SK-N-SH (cell line): ENCODE data around the gene S1PR3. TPM values are rescaled to one million over a fixed set of nuclear protein-coding genes. Genes with fewer than 3 reads are reported as not detected.

Source experiments
- CTCF ChIA-PET: fragments of 300-600, 350-600 bp; formaldehyde crosslinking; extraction: SDS; loops from one replicate; lab custom pipeline; 2021; lab: Yijun Ruan, JAX
- POLR2A ChIA-PET: fragments of 350-600 bp; sonication (Branson Sonifier 250); formaldehyde crosslinking; extraction: SDS; loops from one replicate; lab custom pipeline; 2020; ENCODE audit warnings: antibody characterized with exemption, inconsistent platforms; lab: Yijun Ruan, JAX
- DNase-seq: peaks from one replicate; pipeline ENCODE4 v3.0.0; 2012
- H2AFZ ChIP-seq: fragments of 200-600 bp; sonication (generic); 2 replicates; pipeline ENCODE4 v1.8.1; 2016; ENCODE audit warnings: antibody characterized with exemption, mild to moderate bottlenecking, low read depth
- H3F3A ChIP-seq: fragments of 200-600 bp; sonication (generic); replicated peaks from 2 replicates; pipeline ENCODE3; 2016; ENCODE audit warnings: antibody characterized with exemption, mild to moderate bottlenecking; ENCODE audit not compliant: insufficient read depth
- H3K27ac ChIP-seq, 2 experiments: fragments of 200-500 bp in 1 of 2; fragments of 200-600 bp in 1 of 2; sonication (Bioruptor generic) in 1 of 2; sonication (generic), shearing (Covaris generic) in 1 of 2; 2 replicates each; pipeline versions ENCODE4 v1.5.1 to v1.6.1; 2014 to 2016; ENCODE audit warnings: low read depth in 2 of 2, inconsistent platforms in 1 of 2, low read length in 1 of 2, mild to moderate bottlenecking in 1 of 2, mixed read lengths in 1 of 2
- H3K27me3 ChIP-seq: fragments of 200-600 bp; sonication (generic), shearing (Covaris generic); 2 replicates; pipeline ENCODE4 v1.6.1; 2016; ENCODE audit warnings: mixed run types; ENCODE audit not compliant: insufficient read depth
- H3K36me3 ChIP-seq, 2 experiments: fragments of 200-500 bp in 1 of 2; fragments of 200-600 bp in 1 of 2; sonication (Bioruptor generic) in 1 of 2; sonication (generic) in 1 of 2; replicated peaks in 1 of 2; 2 replicates each; pipeline versions ENCODE3 to v1.5.1; 2014 to 2016; ENCODE audit warnings: low read length in 1 of 2, mild to moderate bottlenecking in 1 of 2; ENCODE audit not compliant: insufficient read depth in 2 of 2, control insufficient read depth in 1 of 2
- H3K4me1 ChIP-seq, 2 experiments: fragments of 200-500 bp in 1 of 2; fragments of 200-600 bp in 1 of 2; sonication (Bioruptor generic) in 1 of 2; sonication (generic), shearing (Covaris generic) in 1 of 2; 2 replicates each; pipeline versions ENCODE4 v1.5.1 to v1.6.1; 2014 to 2016; ENCODE audit warnings: low read depth in 1 of 2, low read length in 1 of 2, mixed run types in 1 of 2; ENCODE audit not compliant: insufficient read depth in 2 of 2, control insufficient read depth in 1 of 2
- H3K4me2 ChIP-seq: fragments of 200-600 bp; sonication (generic), shearing (Covaris generic); 2 replicates; pipeline ENCODE4 v1.6.1; 2017; ENCODE audit warnings: mixed run types
- H3K4me3 ChIP-seq, 2 experiments: fragments of 200-500 bp in 1 of 2; fragments of 200-600 bp in 1 of 2; sonication (Bioruptor generic) in 1 of 2; sonication (generic), shearing (Covaris generic) in 1 of 2; 2 replicates each; pipeline versions ENCODE4 v1.5.1 to v1.8.1; 2014 to 2016; ENCODE audit warnings: low read depth in 2 of 2, inconsistent platforms in 1 of 2, low read length in 1 of 2, mild to moderate bottlenecking in 1 of 2, mixed read lengths in 1 of 2, moderate library complexity in 1 of 2
- H3K79me2 ChIP-seq: fragments of 200-600 bp; sonication (generic); 2 replicates; pipeline ENCODE4 v1.8.1; 2017; ENCODE audit warnings: mild to moderate bottlenecking; ENCODE audit not compliant: insufficient read depth
- H3K9ac ChIP-seq: fragments of 200-600 bp; sonication (generic); 2 replicates; pipeline ENCODE4 v1.6.1; 2017; ENCODE audit warnings: mixed run types
- H3K9me2 ChIP-seq: fragments of 200-600 bp; sonication (generic); 2 replicates; pipeline ENCODE4 v1.6.1; 2017; ENCODE audit warnings: mixed run types
- H3K9me3 ChIP-seq: fragments of 200-600 bp; sonication (generic); 2 replicates; pipeline ENCODE4 v1.6.1; 2017; ENCODE audit warnings: mixed run types, mild to moderate bottlenecking, moderate library complexity
- H4K20me1 ChIP-seq: fragments of 200-600 bp; sonication (generic); 2 replicates; pipeline ENCODE4 v1.6.1; 2017; ENCODE audit warnings: mild to moderate bottlenecking, mixed run types; ENCODE audit not compliant: insufficient read depth
- EP300 ChIP-seq, 2 experiments: IDR thresholded peaks; 2 replicates each; pipeline versions ENCODE4 v1.4.0 to v1.6.1; 2012; ENCODE audit warnings: borderline replicate concordance in 1 of 2, low read depth in 1 of 2, low read length in 1 of 2
- EZH2phosphoT487 ChIP-seq: fragments of 200-600 bp; sonication (generic); IDR thresholded peaks from 2 replicates; pipeline ENCODE4 v1.6.1; 2017; ENCODE audit warnings: low read depth, mixed run types, mild to moderate bottlenecking, antibody characterized with exemption, moderate library complexity, borderline replicate concordance
- FOSL2 ChIP-seq: IDR thresholded peaks from 2 replicates; pipeline ENCODE4 v1.4.0; 2012; ENCODE audit warnings: low read depth, mild to moderate bottlenecking, moderate library complexity, borderline replicate concordance
- FOXJ3 ChIP-seq: sonication (generic); formaldehyde crosslinking; IDR thresholded peaks from 2 replicates; pipeline ENCODE4 v1.5.1; 2020; ENCODE audit warnings: mild to moderate bottlenecking, missing genetic modification reagents
- GABPA ChIP-seq: IDR thresholded peaks from 2 replicates; pipeline ENCODE4 v1.4.0; 2012; ENCODE audit warnings: low read depth, mild to moderate bottlenecking
- GATA2 ChIP-seq: sonication (generic); formaldehyde crosslinking; IDR thresholded peaks from 2 replicates; pipeline ENCODE4 v1.5.0; 2020; ENCODE audit warnings: mild to moderate bottlenecking, missing genetic modification reagents
- MEF2A ChIP-seq: IDR thresholded peaks from 2 replicates; pipeline ENCODE4 v1.4.0; 2012; ENCODE audit warnings: low read depth, borderline replicate concordance
- MXI1 ChIP-seq: IDR thresholded peaks from 2 replicates; pipeline ENCODE4 v1.6.1; 2012; ENCODE audit warnings: mild to moderate bottlenecking, low read depth, low read length, improper control_type of control experiment
- NFIC ChIP-seq: IDR thresholded peaks from 2 replicates; pipeline ENCODE4 v1.4.0; 2012; ENCODE audit warnings: borderline replicate concordance
- NRF1 ChIP-seq: IDR thresholded peaks from 2 replicates; pipeline ENCODE4 v1.6.1; 2012; ENCODE audit warnings: low read depth, mild to moderate bottlenecking, low read length
- POLR2AphosphoS5 ChIP-seq: IDR thresholded peaks from 2 replicates; pipeline ENCODE4 v1.6.1; 2012; ENCODE audit warnings: low read depth, low read length
- RCOR1 ChIP-seq: fragments of 150-350 bp; IDR thresholded peaks from 2 replicates; pipeline ENCODE4 v1.6.1; 2017; ENCODE audit warnings: antibody characterized with exemption, low read length
- RFX5 ChIP-seq: IDR thresholded peaks from 2 replicates; pipeline ENCODE4 v1.6.1; 2012; ENCODE audit warnings: mild to moderate bottlenecking, improper control_type of control experiment, low read length
- SMC3 ChIP-seq: IDR thresholded peaks from 2 replicates; pipeline ENCODE4 v1.6.1; 2012; ENCODE audit warnings: low read depth, low read length, improper control_type of control experiment
- whole genome bisulfite sequencing: methylation state at CpG from one replicate; pipeline ENCODE4 v1.1.6; 2017; ENCODE audit warnings: low lambda C conversion rate; 5-methylcytosine and 5-hydroxymethylcytosine counted together
- polyA plus RNA-seq, 3 experiments: library from polyadenylated mRNA; depleted of rRNA; stranded (reverse); fragments of >200 nt; gene quantifications; 2 replicates each; pipeline ENCODE4 v1.2.3, GENCODE V29; 2012
- TF ChIP-seq, protein P1 (sequence below): fragments of 150-350 bp; IDR thresholded peaks from 2 replicates; pipeline ENCODE4 v1.6.1; 2016; ENCODE audit warnings: mild to moderate bottlenecking, low read depth, low read length
- TF ChIP-seq, protein P2 (sequence below): IDR thresholded peaks from 2 replicates; pipeline ENCODE4 v1.4.0; 2012; ENCODE audit warnings: low read depth, borderline replicate concordance
- TF ChIP-seq, protein P3 (sequence below): IDR thresholded peaks from 2 replicates; pipeline ENCODE4 v1.6.1; 2012; ENCODE audit warnings: mild to moderate bottlenecking, low read depth, low read length, moderate library complexity

S1PR3 gene
- polyA plus RNA-seq, 1 of the 3 experiments (the other 2 are of a cell fraction): 2.5 TPM

GRCh38 chr9:89048616-89049015 is 57.3 kb downstream of the S1PR3 start:
- peaks cover 8 to 15% of the 10 kb centered on the region in 2 experiments for H3K36me3 ChIP-seq
- no peaks in the 10 kb centered on the region for H3K27me3 ChIP-seq
- no peak overlapping the region for H3K4me2 ChIP-seq
- 92% methylated on average over 11 of the region's 11 CpGs for WGBS
- H3K79me2 ChIP-seq: no peaks in the 10 kb centered on the region; the same call in 1 of the 2 replicates
- no peak for TF ChIP-seq MEF2A
- no peak for TF ChIP-seq FOXJ3 (CRISPR knock-in tag)
- TF ChIP-seq, protein P1, sequence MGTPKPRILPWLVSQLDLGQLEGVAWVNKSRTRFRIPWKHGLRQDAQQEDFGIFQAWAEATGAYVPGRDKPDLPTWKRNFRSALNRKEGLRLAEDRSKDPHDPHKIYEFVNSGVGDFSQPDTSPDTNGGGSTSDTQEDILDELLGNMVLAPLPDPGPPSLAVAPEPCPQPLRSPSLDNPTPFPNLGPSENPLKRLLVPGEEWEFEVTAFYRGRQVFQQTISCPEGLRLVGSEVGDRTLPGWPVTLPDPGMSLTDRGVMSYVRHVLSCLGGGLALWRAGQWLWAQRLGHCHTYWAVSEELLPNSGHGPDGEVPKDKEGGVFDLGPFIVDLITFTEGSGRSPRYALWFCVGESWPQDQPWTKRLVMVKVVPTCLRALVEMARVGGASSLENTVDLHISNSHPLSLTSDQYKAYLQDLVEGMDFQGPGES: no peak
- no peak for TF ChIP-seq RCOR1
- TF ChIP-seq POLR2AphosphoS5: no peak
- no peak for TF ChIP-seq FOSL2
- TF ChIP-seq, protein P2, sequence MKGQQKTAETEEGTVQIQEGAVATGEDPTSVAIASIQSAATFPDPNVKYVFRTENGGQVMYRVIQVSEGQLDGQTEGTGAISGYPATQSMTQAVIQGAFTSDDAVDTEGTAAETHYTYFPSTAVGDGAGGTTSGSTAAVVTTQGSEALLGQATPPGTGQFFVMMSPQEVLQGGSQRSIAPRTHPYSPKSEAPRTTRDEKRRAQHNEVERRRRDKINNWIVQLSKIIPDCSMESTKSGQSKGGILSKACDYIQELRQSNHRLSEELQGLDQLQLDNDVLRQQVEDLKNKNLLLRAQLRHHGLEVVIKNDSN: no peak
- no peak for TF ChIP-seq SMC3
- TF ChIP-seq EZH2phosphoT487: no peak
- no peak for TF ChIP-seq NRF1
- no peak for TF ChIP-seq MXI1
- no peak for TF ChIP-seq GATA2
- TF ChIP-seq, protein P3, sequence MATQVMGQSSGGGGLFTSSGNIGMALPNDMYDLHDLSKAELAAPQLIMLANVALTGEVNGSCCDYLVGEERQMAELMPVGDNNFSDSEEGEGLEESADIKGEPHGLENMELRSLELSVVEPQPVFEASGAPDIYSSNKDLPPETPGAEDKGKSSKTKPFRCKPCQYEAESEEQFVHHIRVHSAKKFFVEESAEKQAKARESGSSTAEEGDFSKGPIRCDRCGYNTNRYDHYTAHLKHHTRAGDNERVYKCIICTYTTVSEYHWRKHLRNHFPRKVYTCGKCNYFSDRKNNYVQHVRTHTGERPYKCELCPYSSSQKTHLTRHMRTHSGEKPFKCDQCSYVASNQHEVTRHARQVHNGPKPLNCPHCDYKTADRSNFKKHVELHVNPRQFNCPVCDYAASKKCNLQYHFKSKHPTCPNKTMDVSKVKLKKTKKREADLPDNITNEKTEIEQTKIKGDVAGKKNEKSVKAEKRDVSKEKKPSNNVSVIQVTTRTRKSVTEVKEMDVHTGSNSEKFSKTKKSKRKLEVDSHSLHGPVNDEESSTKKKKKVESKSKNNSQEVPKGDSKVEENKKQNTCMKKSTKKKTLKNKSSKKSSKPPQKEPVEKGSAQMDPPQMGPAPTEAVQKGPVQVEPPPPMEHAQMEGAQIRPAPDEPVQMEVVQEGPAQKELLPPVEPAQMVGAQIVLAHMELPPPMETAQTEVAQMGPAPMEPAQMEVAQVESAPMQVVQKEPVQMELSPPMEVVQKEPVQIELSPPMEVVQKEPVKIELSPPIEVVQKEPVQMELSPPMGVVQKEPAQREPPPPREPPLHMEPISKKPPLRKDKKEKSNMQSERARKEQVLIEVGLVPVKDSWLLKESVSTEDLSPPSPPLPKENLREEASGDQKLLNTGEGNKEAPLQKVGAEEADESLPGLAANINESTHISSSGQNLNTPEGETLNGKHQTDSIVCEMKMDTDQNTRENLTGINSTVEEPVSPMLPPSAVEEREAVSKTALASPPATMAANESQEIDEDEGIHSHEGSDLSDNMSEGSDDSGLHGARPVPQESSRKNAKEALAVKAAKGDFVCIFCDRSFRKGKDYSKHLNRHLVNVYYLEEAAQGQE: no peak
- TF ChIP-seq GABPA: no peak
- TF ChIP-seq RFX5: no peak
- TF ChIP-seq EP300 (IDR thresholded peaks at IDR 0.05; ENCODE audit: borderline replicate concordance in 1 of 2, low read depth in 1 of 2, low read length in 1 of 2): no peak
- no peak for TF ChIP-seq NFIC
- H3K9me3 ChIP-seq: no peaks in the 10 kb centered on the region
- H3K9me2 ChIP-seq: no peaks in the 10 kb centered on the region
- H3F3A ChIP-seq: peaks cover 17% of the 10 kb centered on the region
- H4K20me1 ChIP-seq: no peaks in the 10 kb centered on the region
- ChIA-PET CTCF (no interaction called here), POLR2A (no interaction called here)
- no peak overlapping the region for H3K4me3 ChIP-seq
- no peak for DNase-seq
- no peaks in the 10 kb centered on the region for H3K4me1 ChIP-seq
- H3K27ac ChIP-seq: no peak overlapping the region
- H2AFZ ChIP-seq: no peak overlapping the region
- H3K9ac ChIP-seq: no peak overlapping the region
